Mesothelial cell of epicardium (in vitro differentiated cells): ENCODE data around the gene HES2. TPM values are rescaled to one million over a fixed set of nuclear protein-coding genes. Genes with fewer than 3 reads are reported as not detected.
"Not testable (repeated sequence)": the region's sequence is repeated elsewhere in the genome, so short reads cannot be mapped to it uniquely, and the experiment has no call there.

Source experiments
- DNase-seq, 2 experiments: peaks; one replicate each; pipeline ENCODE4 v3.0.0; 2021; ENCODE audit warnings: low spot score in 2 of 2; ENCODE audit not compliant: unreplicated experiment in 2 of 2
- H3K27ac Mint-ChIP-seq: 2 replicates; pipeline ENCODE4 v1.8.0; 2021; ENCODE audit warnings: mixed read lengths
- H3K27me3 Mint-ChIP-seq: 2 replicates; pipeline ENCODE4 v1.8.0; 2021; ENCODE audit warnings: low read depth, mixed read lengths
- H3K36me3 Mint-ChIP-seq: 2 replicates; pipeline ENCODE4 v1.8.0; 2021; ENCODE audit warnings: mixed read lengths
- H3K4me1 Mint-ChIP-seq: 2 replicates; pipeline ENCODE4 v1.8.0; 2021; ENCODE audit warnings: mixed read lengths
- H3K4me3 Mint-ChIP-seq: 2 replicates; pipeline ENCODE4 v1.8.0; 2021; ENCODE audit warnings: mild to moderate bottlenecking, moderate library complexity, mixed read lengths
- H3K9me3 Mint-ChIP-seq: 2 replicates; pipeline ENCODE4 v1.8.0; 2021; ENCODE audit warnings: mixed read lengths
- total RNA-seq: library from RNA; stranded (reverse); gene quantifications from 3 replicates; pipeline ENCODE4 v1.2.1, GENCODE V29; 2021
- TF ChIP-seq, protein P1 (sequence below): fragments of 200-600 bp; sonication (generic); IDR thresholded peaks from one replicate; pipeline ENCODE4 v1.5.0; 2021; ENCODE audit warnings: antibody characterized with exemption; ENCODE audit not compliant: unreplicated experiment

HES2 gene
- total RNA-seq, 1 donor from 2014 or later, result 0.98 TPM

DNA sequence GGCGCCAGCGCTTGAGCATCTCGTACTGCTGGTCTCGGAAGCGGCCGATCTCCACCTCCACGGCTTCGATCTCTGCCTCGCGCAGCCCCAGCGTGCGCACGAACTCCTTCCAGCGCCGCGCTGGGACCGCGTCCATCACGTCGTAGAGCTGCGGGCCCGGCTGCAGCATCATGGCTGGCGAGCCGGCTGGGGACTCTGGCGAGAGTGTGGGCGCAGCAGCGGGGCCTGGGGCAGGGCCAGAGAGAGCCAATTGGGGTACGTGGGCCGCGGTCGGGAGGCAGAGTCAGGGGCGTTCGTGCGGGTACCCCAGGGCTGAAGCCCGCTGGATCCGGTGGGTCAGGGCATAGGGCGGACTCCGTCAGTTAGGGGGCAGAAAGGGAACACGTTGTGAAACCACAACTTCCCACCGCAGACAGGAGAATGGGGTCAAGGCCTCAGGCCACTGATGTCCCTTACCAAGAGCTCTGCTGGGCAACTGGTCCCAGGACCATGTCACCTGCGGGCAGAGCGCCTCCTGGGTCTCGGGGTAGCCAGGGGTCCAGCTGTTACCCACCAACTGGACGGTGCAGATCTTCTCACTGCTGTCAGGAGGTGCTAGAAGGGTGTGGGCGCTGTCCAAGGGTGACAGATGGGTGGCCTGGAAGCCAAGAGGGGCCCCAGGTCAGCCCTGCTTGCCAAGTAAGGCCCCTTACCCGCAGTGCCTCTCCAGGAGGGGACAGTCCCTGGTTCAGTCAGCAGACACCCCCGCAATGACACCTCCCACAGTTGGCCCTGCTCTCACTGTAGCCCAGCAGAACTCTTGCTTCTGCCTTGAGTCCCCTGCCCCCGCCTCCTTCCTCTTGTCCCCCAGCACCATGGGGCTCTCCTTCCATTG lies 42.1 kb upstream of the HES2 start:
- TF ChIP-seq, protein P1, sequence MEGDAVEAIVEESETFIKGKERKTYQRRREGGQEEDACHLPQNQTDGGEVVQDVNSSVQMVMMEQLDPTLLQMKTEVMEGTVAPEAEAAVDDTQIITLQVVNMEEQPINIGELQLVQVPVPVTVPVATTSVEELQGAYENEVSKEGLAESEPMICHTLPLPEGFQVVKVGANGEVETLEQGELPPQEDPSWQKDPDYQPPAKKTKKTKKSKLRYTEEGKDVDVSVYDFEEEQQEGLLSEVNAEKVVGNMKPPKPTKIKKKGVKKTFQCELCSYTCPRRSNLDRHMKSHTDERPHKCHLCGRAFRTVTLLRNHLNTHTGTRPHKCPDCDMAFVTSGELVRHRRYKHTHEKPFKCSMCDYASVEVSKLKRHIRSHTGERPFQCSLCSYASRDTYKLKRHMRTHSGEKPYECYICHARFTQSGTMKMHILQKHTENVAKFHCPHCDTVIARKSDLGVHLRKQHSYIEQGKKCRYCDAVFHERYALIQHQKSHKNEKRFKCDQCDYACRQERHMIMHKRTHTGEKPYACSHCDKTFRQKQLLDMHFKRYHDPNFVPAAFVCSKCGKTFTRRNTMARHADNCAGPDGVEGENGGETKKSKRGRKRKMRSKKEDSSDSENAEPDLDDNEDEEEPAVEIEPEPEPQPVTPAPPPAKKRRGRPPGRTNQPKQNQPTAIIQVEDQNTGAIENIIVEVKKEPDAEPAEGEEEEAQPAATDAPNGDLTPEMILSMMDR, result no peak
- Mint-ChIP-seq H3K9me3 (no peaks in the 10 kb centered on the region), H3K4me3 (no peak overlapping the region), H3K36me3 (peaks cover 12% of the 10 kb centered on the region), H3K27me3 (peaks cover 4% of the 10 kb centered on the region), H3K4me1 (peaks cover 14% of the 10 kb centered on the region), H3K27ac (no peak overlapping the region)
- DNase-seq, result no peak

DNA sequence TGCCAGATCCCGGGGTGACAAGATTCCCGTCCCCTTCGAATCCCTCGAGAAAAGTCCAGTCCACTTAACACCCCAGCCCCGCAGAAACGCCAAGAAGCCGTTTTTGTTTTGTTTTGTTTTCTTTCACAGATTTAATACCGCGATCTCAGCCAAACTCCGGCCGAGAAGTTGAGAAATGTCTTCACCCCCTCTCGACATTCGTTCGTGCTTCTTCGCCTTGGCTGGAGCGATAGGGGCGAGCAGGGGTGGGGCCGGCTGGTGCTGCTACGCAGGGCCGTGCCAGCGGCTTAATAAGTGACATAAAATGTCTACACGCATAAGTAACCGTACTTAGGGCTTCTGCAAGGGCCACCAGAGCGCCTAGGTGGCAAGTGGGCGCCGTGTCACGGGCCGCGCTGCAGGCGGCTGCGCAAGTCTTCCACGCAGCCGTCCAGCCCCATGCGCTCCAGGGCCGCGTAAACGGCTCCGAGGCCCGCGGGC lies 41.4 kb upstream of the HES2 start:
- Mint-ChIP-seq H3K27ac (no peak overlapping the region), H3K36me3 (peaks cover 12% of the 10 kb centered on the region), H3K27me3 (no peaks in the 10 kb centered on the region), H3K9me3 (no peaks in the 10 kb centered on the region), H3K4me1 (peaks cover 14% of the 10 kb centered on the region), H3K4me3 (no peak overlapping the region)
- TF ChIP-seq, protein P1, result no peak
- no peak for DNase-seq

DNA sequence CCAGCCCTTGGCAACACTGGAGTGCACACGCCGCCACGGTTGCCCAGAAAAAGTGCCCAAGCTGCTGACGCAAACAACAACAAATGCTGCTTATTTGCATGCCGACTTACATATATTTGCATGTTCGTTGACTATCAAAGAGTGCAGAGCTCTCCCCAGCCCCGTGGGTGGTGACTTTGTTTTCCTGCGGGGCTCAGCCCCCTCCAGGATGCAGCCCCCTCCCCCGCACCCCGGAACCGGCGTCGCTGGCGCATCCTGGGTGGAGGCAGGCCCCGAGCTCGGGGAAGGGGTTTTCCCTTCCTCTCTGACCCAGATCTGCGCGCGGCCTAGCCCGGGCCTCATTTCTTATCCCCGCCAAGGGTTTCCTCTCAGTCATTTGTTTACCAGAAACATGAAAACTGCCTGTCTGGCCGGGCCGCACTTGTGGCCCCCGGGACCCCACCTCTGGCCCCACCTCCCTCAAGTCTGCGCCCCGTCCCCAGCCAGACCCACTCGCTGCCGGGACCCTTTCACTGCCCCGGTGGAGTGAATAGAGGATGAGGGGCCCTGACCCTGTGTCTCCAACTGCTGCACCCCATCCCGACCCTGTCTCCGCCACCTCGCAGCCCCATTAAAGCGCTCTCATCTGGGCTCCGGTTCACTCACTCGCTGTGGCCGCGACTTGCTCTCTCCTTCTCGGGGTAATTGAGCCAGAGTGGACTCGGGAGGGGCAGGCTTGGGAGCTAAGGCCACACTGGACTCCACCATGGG lies 40.8 kb upstream of the HES2 start:
- Mint-ChIP-seq H3K27ac (no peak overlapping the region), H3K27me3 (no peaks in the 10 kb centered on the region), H3K4me1 (peaks cover 14% of the 10 kb centered on the region), H3K36me3 (peaks cover 12% of the 10 kb centered on the region), H3K9me3 (no peaks in the 10 kb centered on the region), H3K4me3 (peak overlapping the region; percentile 43)
- DNase-seq, result no peak
- TF ChIP-seq, protein P1, result no peak

DNA sequence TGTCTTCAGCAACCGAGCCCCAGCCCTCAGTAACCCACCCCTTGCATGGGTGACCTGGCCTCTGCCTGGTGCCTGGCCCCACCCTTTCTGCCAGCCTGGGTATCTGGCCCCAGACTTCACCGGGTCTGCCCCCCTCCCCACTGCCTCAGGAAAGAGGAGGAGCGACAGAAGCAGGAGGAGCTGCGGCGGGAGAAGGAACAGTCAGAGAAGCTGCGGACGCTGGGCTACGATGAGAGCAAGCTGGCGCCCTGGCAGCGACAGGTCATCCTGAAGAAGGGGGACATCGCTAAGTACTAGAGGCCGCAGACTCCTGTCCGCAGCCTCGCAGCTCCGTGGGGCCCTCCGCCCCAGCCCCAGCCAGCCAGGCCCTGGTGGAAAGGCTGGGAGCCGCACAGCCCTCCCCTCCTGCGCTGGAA lies 40.1 kb upstream of the HES2 start:
- peaks cover 12% of the 10 kb centered on the region for H3K36me3 Mint-ChIP-seq
- no peak overlapping the region for H3K27ac Mint-ChIP-seq
- H3K4me3 Mint-ChIP-seq, result peak overlapping the region; percentile 9
- H3K27me3 Mint-ChIP-seq, result no peaks in the 10 kb centered on the region
- no peaks in the 10 kb centered on the region for H3K9me3 Mint-ChIP-seq
- TF ChIP-seq, protein P1, result no peak
- DNase-seq, result no peak
- H3K4me1 Mint-ChIP-seq, result peaks cover 14% of the 10 kb centered on the region

DNA sequence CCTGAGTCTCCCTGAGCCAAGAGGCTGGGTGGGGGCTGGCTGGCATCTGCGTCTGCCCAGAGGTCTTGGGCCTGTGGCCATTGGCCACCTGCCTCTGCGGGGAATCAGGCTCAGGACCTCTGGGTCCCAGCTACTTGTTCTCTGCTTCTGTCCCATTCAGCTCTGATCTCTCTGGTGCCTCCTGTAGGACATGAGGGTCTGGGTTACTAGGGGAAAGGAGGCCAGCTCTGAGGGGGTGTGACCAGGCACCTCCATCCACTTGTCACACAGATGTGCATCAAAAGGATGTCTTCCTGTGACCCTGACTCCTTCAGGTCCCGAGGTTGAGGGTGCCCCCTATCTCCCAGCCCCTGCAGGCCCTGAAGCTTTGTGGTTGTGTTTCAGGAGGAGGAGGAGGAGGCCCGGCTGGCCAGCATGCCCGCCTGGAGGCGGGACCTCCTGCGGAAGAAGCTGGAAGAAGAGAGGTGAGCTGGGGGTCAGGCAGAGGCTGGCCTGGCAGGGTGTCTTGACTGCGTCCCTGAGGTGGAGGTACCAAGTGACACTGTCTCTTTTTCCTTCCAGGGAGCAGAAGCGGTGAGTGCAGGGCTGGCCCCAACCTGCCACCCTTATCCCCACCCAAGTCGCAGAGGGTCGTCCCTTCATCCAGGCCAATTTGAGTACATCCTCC lies 37.2 kb upstream of the HES2 start:
- Mint-ChIP-seq H3K27ac (no peak overlapping the region), H3K4me3 (no peak overlapping the region), H3K9me3 (no peaks in the 10 kb centered on the region), H3K27me3 (no peaks in the 10 kb centered on the region), H3K4me1 (peaks cover 14% of the 10 kb centered on the region), H3K36me3 (no peaks in the 10 kb centered on the region)
- TF ChIP-seq, protein P1, result no peak
- no peak for DNase-seq

DNA sequence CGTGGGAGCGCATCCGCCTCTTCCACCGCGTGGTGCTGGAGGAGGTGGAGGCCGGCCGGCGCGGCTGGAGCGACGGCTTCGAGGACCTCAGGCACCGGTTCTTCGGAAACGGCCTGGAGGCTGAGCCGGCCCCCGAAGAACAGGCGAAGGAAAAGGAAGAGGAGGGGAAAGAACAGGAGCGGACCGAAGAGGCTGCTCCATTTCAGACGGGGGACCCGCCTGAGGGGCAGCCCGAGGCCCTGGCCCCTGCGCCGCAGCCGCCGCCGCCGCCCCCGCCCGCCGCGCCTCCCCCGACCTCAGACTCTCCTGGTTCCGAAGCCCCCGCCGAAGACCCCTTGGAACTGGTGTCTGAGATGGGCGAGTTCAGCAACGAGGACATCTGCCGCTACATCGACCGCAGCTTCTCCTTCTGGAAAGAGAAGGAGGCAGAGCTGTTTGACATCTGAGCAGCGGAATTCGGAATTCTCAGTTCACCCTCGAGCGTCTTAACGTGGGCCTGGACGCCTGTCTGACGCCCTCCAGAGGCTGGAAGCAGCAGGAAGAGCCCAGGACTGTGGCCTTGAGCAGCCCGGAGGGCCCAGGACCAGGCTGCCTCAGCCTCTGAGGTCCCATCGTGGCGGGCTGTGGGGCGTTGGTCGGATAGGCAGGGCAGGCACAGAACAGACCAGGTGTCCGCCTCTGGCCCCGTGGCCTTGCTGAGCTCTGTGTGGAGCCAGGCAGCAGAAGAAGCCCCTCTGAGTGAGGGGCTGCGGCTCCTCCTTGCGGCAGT lies 36.2 kb upstream of the HES2 start:
- H3K4me1 Mint-ChIP-seq, result peaks cover 14% of the 10 kb centered on the region
- not testable (repeated sequence) for H3K36me3 Mint-ChIP-seq, H3K27ac Mint-ChIP-seq, H3K9me3 Mint-ChIP-seq, H3K27me3 Mint-ChIP-seq, DNase-seq, H3K4me3 Mint-ChIP-seq
